DND-41 (cell line): ENCODE measurements around the gene TPX2.

ENCODE experiments used
- EZH2 ChIP-seq: IDR thresholded peaks from 3 replicates; pipeline ENCODE4 v1.6.1; 2012; ENCODE audit warnings: borderline replicate concordance, low read depth, mild to moderate bottlenecking, moderate library complexity, low read length, inconsistent platforms; ENCODE audit not compliant: severe bottlenecking
- TF ChIP-seq, protein P1 (sequence below): IDR thresholded peaks from 2 replicates; pipeline ENCODE4 v1.5.1; 2012; ENCODE audit warnings: borderline replicate concordance, low read length, moderate library complexity, mild to moderate bottlenecking; ENCODE audit not compliant: poor library complexity, severe bottlenecking; ENCODE audit errors: extremely low read depth

DNA sequence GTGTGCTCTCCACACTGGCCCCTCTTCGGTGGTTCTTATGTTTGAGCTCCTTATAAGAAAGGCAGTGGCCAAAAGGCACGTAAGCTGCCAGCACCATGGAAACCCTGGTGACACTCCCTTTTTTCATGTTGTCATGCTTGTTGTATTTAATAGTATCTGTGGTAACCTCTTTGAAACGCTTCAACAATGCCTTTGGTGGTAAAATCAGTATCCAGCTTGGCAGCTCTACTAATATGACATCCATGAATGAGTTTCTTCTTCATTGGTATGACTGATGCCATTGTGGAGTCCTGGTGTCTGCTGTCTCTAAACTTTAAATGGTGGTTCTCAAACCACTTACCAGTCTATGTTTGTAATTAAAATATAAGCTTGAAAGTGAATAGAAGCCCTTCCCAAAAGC, 69.4 kb downstream of the TPX2 start:
- TF ChIP-seq, protein P1, sequence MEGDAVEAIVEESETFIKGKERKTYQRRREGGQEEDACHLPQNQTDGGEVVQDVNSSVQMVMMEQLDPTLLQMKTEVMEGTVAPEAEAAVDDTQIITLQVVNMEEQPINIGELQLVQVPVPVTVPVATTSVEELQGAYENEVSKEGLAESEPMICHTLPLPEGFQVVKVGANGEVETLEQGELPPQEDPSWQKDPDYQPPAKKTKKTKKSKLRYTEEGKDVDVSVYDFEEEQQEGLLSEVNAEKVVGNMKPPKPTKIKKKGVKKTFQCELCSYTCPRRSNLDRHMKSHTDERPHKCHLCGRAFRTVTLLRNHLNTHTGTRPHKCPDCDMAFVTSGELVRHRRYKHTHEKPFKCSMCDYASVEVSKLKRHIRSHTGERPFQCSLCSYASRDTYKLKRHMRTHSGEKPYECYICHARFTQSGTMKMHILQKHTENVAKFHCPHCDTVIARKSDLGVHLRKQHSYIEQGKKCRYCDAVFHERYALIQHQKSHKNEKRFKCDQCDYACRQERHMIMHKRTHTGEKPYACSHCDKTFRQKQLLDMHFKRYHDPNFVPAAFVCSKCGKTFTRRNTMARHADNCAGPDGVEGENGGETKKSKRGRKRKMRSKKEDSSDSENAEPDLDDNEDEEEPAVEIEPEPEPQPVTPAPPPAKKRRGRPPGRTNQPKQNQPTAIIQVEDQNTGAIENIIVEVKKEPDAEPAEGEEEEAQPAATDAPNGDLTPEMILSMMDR = no peak
- no peak for TF ChIP-seq EZH2
